Natural killer cell (primary cell): ENCODE results near the gene CNTNAP1. TPM values are rescaled to one million over a fixed set of nuclear protein-coding genes. Genes with fewer than 3 reads are reported as not detected.
A peak's percentile ranks its signal among the peaks of the same experiment; 100 is the strongest.

Experiments used
- ATAC-seq, 3 donors: fragments of 150-1000 bp in 2 of 3; fragments of 200-7000 bp in 1 of 3; cut with Tn5 transposase; 1 replicate in 1 of 3; 2 replicates in 2 of 3; pipeline ENCODE4 v1.10.0; 2021; ENCODE audit warnings: mild to moderate bottlenecking in 2 of 3, moderate library complexity in 2 of 3
- DNase-seq, 2 donors: peaks; one replicate each; pipeline versions ENCODE4 v3.0.0 to v3.0.0-alpha.2; 2013 to 2021; ENCODE audit warnings: mixed read lengths in 1 of 2
- H3K27ac ChIP-seq: one replicate; pipeline ENCODE4 v1.5.1; 2013; ENCODE audit warnings: mild to moderate bottlenecking, low read length
- H3K27me3 ChIP-seq: one replicate; pipeline ENCODE4 v1.6.1; 2013; ENCODE audit warnings: low read length; ENCODE audit not compliant: control insufficient read depth, insufficient read depth
- H3K36me3 ChIP-seq: one replicate; pipeline ENCODE4 v1.6.1; 2013; ENCODE audit warnings: low read length; ENCODE audit not compliant: control insufficient read depth, insufficient read depth
- H3K4me1 ChIP-seq: one replicate; pipeline ENCODE4 v1.6.1; 2013; ENCODE audit warnings: low read length; ENCODE audit not compliant: control insufficient read depth, insufficient read depth
- H3K4me3 ChIP-seq: one replicate; pipeline ENCODE4 v1.5.1; 2013; ENCODE audit warnings: low read length
- H3K9me3 ChIP-seq: one replicate; pipeline ENCODE4 v1.6.1; 2013; ENCODE audit warnings: low read length; ENCODE audit not compliant: control insufficient read depth, insufficient read depth
- H3K27ac Mint-ChIP-seq, 2 donors: one replicate each; pipeline ENCODE4 v1.8.0; 2022; ENCODE audit warnings: mild to moderate bottlenecking in 2 of 2, mixed read lengths in 2 of 2, moderate library complexity in 1 of 2
- H3K27me3 Mint-ChIP-seq, 2 donors: one replicate each; pipeline ENCODE4 v1.8.0; 2022; ENCODE audit warnings: low read depth in 2 of 2, mixed read lengths in 2 of 2
- H3K36me3 Mint-ChIP-seq: one replicate; pipeline ENCODE4 v1.8.0; 2022; ENCODE audit warnings: mixed read lengths
- H3K4me1 Mint-ChIP-seq, 2 donors: one replicate each; pipeline ENCODE4 v1.8.0; 2022; ENCODE audit warnings: mixed read lengths in 2 of 2
- H3K4me3 Mint-ChIP-seq: one replicate; pipeline ENCODE4 v1.8.0; 2022; ENCODE audit warnings: mild to moderate bottlenecking, moderate library complexity, mixed read lengths
- H3K9me3 Mint-ChIP-seq, 2 donors: one replicate each; pipeline ENCODE4 v1.8.0; 2022; ENCODE audit warnings: mixed read lengths in 2 of 2
- CTCF ChIP-seq: fragments of 200-600 bp; IDR thresholded peaks from one replicate; pipeline ENCODE4 v1.8.0; 2022; ENCODE audit warnings: antibody characterized with exemption
- WGBS: methylation state at CpG from one replicate; pipeline ENCODE4 v1.1.7; 2013; ENCODE audit warnings: missing lambda C conversion rate; ENCODE audit not compliant: insufficient coverage; 5-methylcytosine and 5-hydroxymethylcytosine counted together
- intact Hi-C: fragments of 100-400 bp; cut with micrococcal nuclease; formaldehyde crosslinking; loops from one replicate; pipeline ENCODE4 v1.14.2; 2022
- total RNA-seq, 4 donors: library from RNA; stranded (reverse); fragments of 120-200 nt in 1 of 4; gene quantifications; one replicate each; pipeline versions ENCODE4 v1.2.3 to v1.2.4, GENCODE V29; 2013 to 2022

Gene CNTNAP1
- total RNA-seq, 3 donors from 2014 or later (not counting 1 experiment from before 2014, with no cell fraction given), result 0.33 to 0.85 (median 0.39) TPM

GRCh38 chr17:42673885-42674754, 8.2 kb upstream of the CNTNAP1 start:
- H3K27me3 ChIP-seq, result peaks cover 51% of the 10 kb centered on the region
- H3K4me1 Mint-ChIP-seq, result peaks cover 21 to 55% of the 10 kb centered on the region in 2 donors
- no peak overlapping the region for H3K27ac ChIP-seq
- intact Hi-C loops, result no loop called here
- TF ChIP-seq CTCF, result peak; percentile 54
- DNase-seq (peak in 1 of 2 donors; percentile 63), ATAC-seq (no peak)
- H3K4me1 ChIP-seq, result peaks cover 66% of the 10 kb centered on the region
- H3K4me3 ChIP-seq, result no peak overlapping the region
- H3K27me3 Mint-ChIP-seq, result peaks cover 12 to 41% of the 10 kb centered on the region in 2 donors
- H3K9me3 Mint-ChIP-seq, result no peaks in the 10 kb centered on the region
- WGBS, result 1% methylated on average over 31 of the region's 32 CpGs
- H3K36me3 ChIP-seq, result no peaks in the 10 kb centered on the region
- H3K36me3 Mint-ChIP-seq, result no peaks in the 10 kb centered on the region
- H3K4me3 Mint-ChIP-seq, result peak overlapping the region; percentile 28
- no peaks in the 10 kb centered on the region for H3K9me3 ChIP-seq
- H3K27ac Mint-ChIP-seq, result peak overlapping the region in 1 of 2 donors; percentile 70

GRCh38 chr17:42674755-42675347, 7.5 kb upstream of the CNTNAP1 start:
- Histone ChIP-seq H3K27me3 (peaks cover 47% of the 10 kb centered on the region), H3K36me3 (no peaks in the 10 kb centered on the region), H3K4me3 (no peak overlapping the region), H3K27ac (no peak overlapping the region), H3K9me3 (no peaks in the 10 kb centered on the region), H3K4me1 (peaks cover 72% of the 10 kb centered on the region)
- peak overlapping the region; percentile 21 for H3K4me3 Mint-ChIP-seq
- no peaks in the 10 kb centered on the region for H3K9me3 Mint-ChIP-seq
- TF ChIP-seq CTCF, result no peak
- WGBS, result 23% methylated on average over 7 of the region's 9 CpGs
- peaks cover 7 to 36% of the 10 kb centered on the region in 2 donors for H3K27me3 Mint-ChIP-seq
- H3K36me3 Mint-ChIP-seq, result no peaks in the 10 kb centered on the region
- peak overlapping the region in 1 of 2 donors; percentile 70 for H3K27ac Mint-ChIP-seq
- ATAC-seq, result no peak
- intact Hi-C loops, result no loop called here
- peaks cover 24 to 51% of the 10 kb centered on the region in 2 donors for H3K4me1 Mint-ChIP-seq
- peak in 1 of 2 donors; percentile 22 for DNase-seq

- H3K27me3 ChIP-seq, result peaks cover 47% of the 10 kb centered on the region
- TF ChIP-seq CTCF, result no peak
- peaks cover 26 to 53% of the 10 kb centered on the region in 2 donors for H3K4me1 Mint-ChIP-seq
- no peak overlapping the region for H3K4me3 ChIP-seq
- H3K36me3 Mint-ChIP-seq, result no peaks in the 10 kb centered on the region
- no peak overlapping the region for H3K4me3 Mint-ChIP-seq
- no peaks in the 10 kb centered on the region for H3K36me3 ChIP-seq
- H3K4me1 ChIP-seq, result peaks cover 76% of the 10 kb centered on the region
- H3K27ac ChIP-seq, result no peak overlapping the region
- H3K9me3 ChIP-seq, result no peaks in the 10 kb centered on the region
- DNase-seq (peak in 1 of 2 donors; percentile 23), ATAC-seq (no peak)
- no peak overlapping the region for H3K27ac Mint-ChIP-seq
- WGBS, result 5% methylated on average over 22 of the region's 27 CpGs
- H3K9me3 Mint-ChIP-seq, result no peaks in the 10 kb centered on the region
- intact Hi-C loops, result no loop called here
- H3K27me3 Mint-ChIP-seq, result peaks cover 7 to 35% of the 10 kb centered on the region in 2 donors
Observed at GRCh38 chr17:42675348-42675964, 6.9 kb upstream of the CNTNAP1 start.
